Measurements from ENCODE around the gene DNASE1L1.

DNA sequence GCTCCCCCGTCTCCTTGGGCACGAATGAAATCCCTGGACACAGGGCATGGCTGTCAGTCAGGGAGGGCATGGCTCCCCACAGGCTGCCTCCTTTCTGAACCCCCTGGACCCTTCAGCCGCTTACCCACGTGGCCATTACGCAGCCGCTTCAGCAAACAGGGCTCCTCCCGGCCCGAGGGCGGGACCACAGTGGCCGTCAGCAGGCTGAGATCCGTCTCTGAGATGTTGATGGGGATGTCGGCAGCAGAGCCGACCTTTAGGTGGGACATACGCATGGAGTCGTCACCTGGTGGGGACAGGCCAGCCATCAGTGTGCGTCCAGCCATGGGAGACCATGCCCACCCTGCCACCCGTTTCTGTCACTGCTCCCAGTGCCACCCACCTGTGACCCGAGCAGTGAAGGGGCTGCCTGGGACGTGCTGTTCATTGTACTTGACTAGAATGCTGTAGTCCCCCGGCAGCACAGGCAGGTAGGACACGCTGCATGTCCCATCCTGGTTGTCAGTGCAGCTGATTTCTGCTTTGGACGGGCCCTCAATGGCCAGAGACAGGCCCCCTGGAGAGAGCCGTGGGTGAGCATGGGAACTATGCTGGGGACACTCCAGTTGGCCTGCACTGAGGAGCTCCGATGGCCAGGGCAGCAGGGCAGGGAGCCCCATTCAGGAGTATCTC is 55.7 kb downstream of the DNASE1L1 start:
- TF ChIP-seq YY1 (IDR thresholded peaks at IDR 0.05; ENCODE audit: insufficient read depth, insufficient read length) (no peak), ZNF274 (IDR thresholded peaks at IDR 0.05; ENCODE audit: low read depth, low read length) (no peak)
